ENCODE measurements around the gene FAM118B. TPM values are rescaled to one million over a fixed set of nuclear protein-coding genes. Genes with fewer than 3 reads are reported as not detected.

Gene FAM118B
- total and polyA plus RNA-seq, 2 of the 8 experiments (the other 6 are each of a cell fraction or from before 2014, with no cell fraction given): 25.3 to 48.3 TPM

- TF ChIP-seq CHD7 (IDR thresholded peaks at IDR 0.05; ENCODE audit: insufficient replicate concordance, low read length) (no peak), RBBP5 (IDR thresholded peaks at IDR 0.05; ENCODE audit: borderline replicate concordance, low read depth, low read length) (no peak), ASH2L (IDR thresholded peaks at IDR 0.05; ENCODE audit: low read length) (no peak), GABPA (IDR thresholded peaks at IDR 0.05; ENCODE audit: borderline replicate concordance, insufficient read depth, low read length) (no peak), MAFK (IDR thresholded peaks at IDR 0.05; ENCODE audit: low read depth, low read length) (no peak), CREB1 (IDR thresholded peaks at IDR 0.05) (no peak), KDM5A (IDR thresholded peaks at IDR 0.05; ENCODE audit: low read length) (no peak), SRF (IDR thresholded peaks at IDR 0.05; ENCODE audit: low read depth, low read length) (no peak)
Measured at GRCh38 chr11:126310992-126311310, 99.4 kb downstream of the FAM118B start (continued).
